ENCODE results near the gene TREM1. TPM values are rescaled to one million over a fixed set of nuclear protein-coding genes. Genes with fewer than 3 reads are reported as not detected.

Gene TREM1
- total RNA-seq, 4 donors from 2014 or later = 2.1 TPM; not detected in 3

- DNase-seq = no peak
- TF ChIP-seq POLR2A (IDR thresholded peaks at IDR 0.05) = no peak
- no peak for TF ChIP-seq CTCF (IDR thresholded peaks at IDR 0.05)
- H3K27me3 ChIP-seq = no peaks in the 10 kb centered on the region
- H3K27ac ChIP-seq = no peak overlapping the region
- H3K9me3 ChIP-seq = no peaks in the 10 kb centered on the region
- H3K4me1 ChIP-seq = no peaks in the 10 kb centered on the region
- H3K4me3 ChIP-seq = no peak overlapping the region
- no peaks in the 10 kb centered on the region for H3K36me3 ChIP-seq
These were observed 55.2 kb downstream of the TREM1 start for GRCh38 chr6:41231246-41231645.

- Histone ChIP-seq H3K36me3 (no peaks in the 10 kb centered on the region), H3K4me3 (no peak overlapping the region), H3K27ac (no peak overlapping the region), H3K9me3 (no peaks in the 10 kb centered on the region), H3K4me1 (no peaks in the 10 kb centered on the region), H3K27me3 (no peaks in the 10 kb centered on the region)
- no peak for DNase-seq
- TF ChIP-seq CTCF (IDR thresholded peaks at IDR 0.05) (no peak), POLR2A (IDR thresholded peaks at IDR 0.05) (no peak)
These were observed 56.8 kb downstream of the TREM1 start for GRCh38 chr6:41229721-41230120.

DNA sequence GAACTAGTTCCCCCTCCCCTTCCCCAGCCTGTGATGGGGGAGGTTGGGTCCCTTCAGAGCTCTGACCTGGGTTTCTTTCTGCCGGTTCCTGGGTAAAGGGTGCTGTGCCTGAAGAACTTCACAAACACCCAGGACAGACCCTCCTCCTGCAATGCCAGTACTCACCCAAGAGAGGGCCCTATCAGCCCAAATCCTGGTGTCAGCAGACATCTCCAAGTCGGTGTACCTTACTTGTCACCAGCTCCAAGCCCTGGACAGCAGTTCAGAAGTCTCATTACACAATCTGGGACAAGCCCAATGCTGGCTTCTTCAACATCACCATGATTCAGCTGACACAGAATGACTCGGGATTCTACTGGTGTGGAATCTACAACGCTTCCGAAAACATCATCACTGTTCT is 57.9 kb downstream of the TREM1 start:
- no peak for DNase-seq
- Histone ChIP-seq H3K4me3 (no peak overlapping the region), H3K27ac (no peak overlapping the region), H3K27me3 (no peaks in the 10 kb centered on the region), H3K9me3 (no peaks in the 10 kb centered on the region), H3K36me3 (no peaks in the 10 kb centered on the region), H3K4me1 (no peaks in the 10 kb centered on the region)
- TF ChIP-seq CTCF (IDR thresholded peaks at IDR 0.05) (no peak), POLR2A (IDR thresholded peaks at IDR 0.05) (no peak)

- DNase-seq = no peak
- Histone ChIP-seq H3K36me3 (no peaks in the 10 kb centered on the region), H3K9me3 (no peaks in the 10 kb centered on the region), H3K27me3 (no peaks in the 10 kb centered on the region), H3K27ac (no peak within 1 kb of the TSS), H3K4me1 (no peaks in the 10 kb centered on the region), H3K4me3 (no peak within 1 kb of the TSS)
- no peak for TF ChIP-seq POLR2A (IDR thresholded peaks at IDR 0.05)
- no peak for TF ChIP-seq CTCF (IDR thresholded peaks at IDR 0.05)
These were observed 58.4 kb downstream of the TREM1 start, which contains the start of gene TREML4 for GRCh38 chr6:41228096-41228495. Gene TREML4, plus strand, starts transcription at chr6:41228349. Its CDS starts 79 bp downstream, at chr6:41228428.

GRCh38 chr6:41226752-41227151 is 59.7 kb downstream of the TREM1 start:
- no peak for TF ChIP-seq CTCF (IDR thresholded peaks at IDR 0.05)
- TF ChIP-seq POLR2A (IDR thresholded peaks at IDR 0.05) = no peak
- H3K36me3 ChIP-seq = no peaks in the 10 kb centered on the region
- no peak for DNase-seq

DNA sequence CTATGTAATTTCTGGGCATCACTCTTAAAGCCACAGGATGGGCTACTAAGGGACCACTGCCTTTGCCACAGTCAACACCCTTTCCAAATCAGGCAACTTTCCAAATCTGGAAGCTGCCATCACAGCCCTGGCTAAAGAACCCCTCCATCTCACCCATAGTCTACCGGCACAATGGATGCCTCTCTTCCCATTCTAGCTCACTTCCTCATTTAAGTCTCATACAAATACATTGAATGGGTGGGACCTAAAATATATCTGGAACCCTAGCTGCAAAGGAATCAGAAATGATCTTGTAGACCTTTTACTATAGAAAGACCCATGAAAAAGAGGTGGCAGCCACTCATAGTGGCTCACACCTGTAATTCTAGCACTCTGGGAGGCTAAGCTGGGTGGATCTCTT is 61.7 kb downstream of the TREM1 start:
- TF ChIP-seq CTCF (IDR thresholded peaks at IDR 0.05) = no peak
- TF ChIP-seq POLR2A (IDR thresholded peaks at IDR 0.05) = no peak
- Histone ChIP-seq H3K4me1 (no peaks in the 10 kb centered on the region), H3K36me3 (no peaks in the 10 kb centered on the region), H3K27ac (no peak overlapping the region), H3K4me3 (no peak overlapping the region), H3K27me3 (no peaks in the 10 kb centered on the region), H3K9me3 (no peaks in the 10 kb centered on the region)
- DNase-seq = no peak

More at GRCh38 chr6:41226752-41227151, 59.7 kb downstream of the TREM1 start:
- H3K4me1 ChIP-seq = no peaks in the 10 kb centered on the region
- no peak overlapping the region for H3K4me3 ChIP-seq
- no peaks in the 10 kb centered on the region for H3K9me3 ChIP-seq
- no peak overlapping the region for H3K27ac ChIP-seq
- H3K27me3 ChIP-seq = no peaks in the 10 kb centered on the region
